Germinal center (tissue), 1 donor: ENCODE measurements around the gene TARBP2.
"Not testable (repeated sequence)": the region's sequence is repeated elsewhere in the genome, so short reads cannot be mapped to it uniquely, and the experiment has no call there.

ENCODE experiments used
- DNase-seq: peaks from one replicate; pipeline ENCODE4 v3.0.0; 2012; ENCODE audit warnings: mixed read lengths, low spot score

TARBP2 gene

DNA sequence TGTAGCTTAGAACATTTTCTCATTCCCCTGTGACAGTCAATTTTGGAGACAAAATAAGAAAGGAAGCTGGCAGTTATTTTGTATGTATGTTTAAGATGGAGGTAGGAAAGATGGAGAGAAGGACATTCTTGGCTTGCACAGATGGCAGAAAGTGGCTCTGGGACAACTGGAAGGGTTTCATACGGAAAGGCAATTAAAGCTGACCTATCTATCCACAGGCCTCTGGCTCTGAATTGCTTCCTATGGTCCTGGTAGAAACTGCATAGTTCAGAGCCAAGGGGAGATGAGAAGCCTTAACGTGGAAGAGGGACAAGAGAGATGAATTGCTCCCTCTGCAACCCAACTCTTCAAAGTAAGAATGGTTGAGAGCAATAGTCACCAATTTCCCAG lies 14.2 kb downstream of the TARBP2 start:
- no peak for DNase-seq

DNA sequence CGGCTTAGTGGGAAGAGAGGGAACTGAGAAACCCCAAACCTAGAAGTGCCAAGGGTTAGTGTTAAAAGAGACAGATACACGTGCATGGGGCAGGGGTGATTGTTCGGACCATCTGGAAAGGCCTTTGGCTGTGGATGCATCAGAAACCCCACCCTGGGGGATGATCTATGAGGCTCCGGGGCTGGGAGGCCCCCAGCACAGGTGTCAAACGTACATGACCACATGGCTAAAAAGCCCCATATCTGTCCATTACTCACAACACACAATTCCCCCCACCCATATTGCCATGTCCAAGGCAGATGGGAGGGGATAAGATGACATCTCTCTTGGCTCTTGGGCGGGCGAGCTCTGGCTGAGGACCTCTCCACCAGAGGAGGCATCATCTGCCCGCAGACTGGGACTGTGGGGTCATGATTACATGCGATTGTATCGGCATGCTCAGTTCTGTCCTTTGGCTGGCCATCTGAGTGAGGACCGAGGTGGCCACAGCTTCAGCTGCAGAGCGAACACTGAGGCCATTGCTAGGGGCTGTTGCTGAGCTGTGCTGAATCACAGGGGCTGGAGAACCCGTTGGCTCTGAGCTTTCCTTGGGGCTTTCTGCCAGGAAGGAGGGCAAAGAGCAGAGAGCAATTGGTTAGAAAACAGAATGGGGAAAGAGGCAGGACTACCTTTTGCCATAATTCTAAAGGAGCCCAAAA lies 15.8 kb downstream of the TARBP2 start:
- no peak for DNase-seq

DNA sequence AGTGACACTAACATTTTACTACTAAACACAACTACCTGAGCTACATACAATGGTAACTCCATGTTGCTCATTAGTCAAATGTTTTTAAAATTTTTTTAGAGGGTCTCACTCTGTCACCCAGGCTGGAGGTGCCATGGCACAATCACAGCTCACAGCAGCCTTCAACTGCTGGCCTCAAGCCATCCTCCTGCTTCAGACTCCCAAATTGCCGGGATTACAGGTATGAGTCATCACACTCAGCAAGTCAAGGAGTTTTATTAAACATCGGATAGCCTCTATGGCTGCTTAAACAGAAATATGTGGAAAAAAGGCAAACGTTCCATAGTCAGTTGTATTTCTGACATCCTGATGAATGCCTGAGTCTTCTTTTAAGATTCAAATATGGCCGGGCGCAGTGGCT lies 17.3 kb downstream of the TARBP2 start:
- DNase-seq, result no peak

- DNase-seq, result no peak
Measured at GRCh38 chr12:53523131-53523530, 22.0 kb downstream of the TARBP2 start.

- no peak for DNase-seq
Measured at GRCh38 chr12:53524476-53524875, 23.4 kb downstream of the TARBP2 start.

GRCh38 chr12:53530061-53530460 lies 29.0 kb downstream of the TARBP2 start:
- DNase-seq, result no peak

- DNase-seq, result no peak
Measured at GRCh38 chr12:53530920-53531319, 29.8 kb downstream of the TARBP2 start.

DNA sequence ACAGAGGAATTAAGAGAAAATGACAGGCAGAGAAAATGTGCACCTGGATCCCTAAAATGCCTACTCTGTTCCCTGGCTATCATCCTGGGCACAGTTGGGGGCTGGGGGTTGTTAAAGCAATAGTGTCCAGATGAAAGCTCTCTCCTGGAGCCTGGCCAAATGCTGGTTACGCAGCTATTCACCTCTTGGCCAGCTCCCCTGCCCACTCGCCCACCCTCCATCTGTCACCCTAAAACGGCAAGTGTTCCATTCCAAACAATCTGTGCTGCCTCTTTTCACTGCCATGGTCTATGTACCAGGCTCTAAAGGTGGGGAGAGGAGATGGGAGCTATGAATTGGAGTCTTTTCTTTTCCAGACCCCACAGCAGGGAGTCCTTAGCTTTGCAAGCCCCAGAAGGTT lies 30.9 kb downstream of the TARBP2 start:
- DNase-seq, result no peak

- DNase-seq, result no peak
Measured at GRCh38 chr12:53532524-53533445, 31.7 kb downstream of the TARBP2 start.

GRCh38 chr12:53533471-53533870 lies 32.4 kb downstream of the TARBP2 start:
- no peak for DNase-seq

GRCh38 chr12:53536962-53537361 lies 35.9 kb downstream of the TARBP2 start:
- DNase-seq, result no peak

DNA sequence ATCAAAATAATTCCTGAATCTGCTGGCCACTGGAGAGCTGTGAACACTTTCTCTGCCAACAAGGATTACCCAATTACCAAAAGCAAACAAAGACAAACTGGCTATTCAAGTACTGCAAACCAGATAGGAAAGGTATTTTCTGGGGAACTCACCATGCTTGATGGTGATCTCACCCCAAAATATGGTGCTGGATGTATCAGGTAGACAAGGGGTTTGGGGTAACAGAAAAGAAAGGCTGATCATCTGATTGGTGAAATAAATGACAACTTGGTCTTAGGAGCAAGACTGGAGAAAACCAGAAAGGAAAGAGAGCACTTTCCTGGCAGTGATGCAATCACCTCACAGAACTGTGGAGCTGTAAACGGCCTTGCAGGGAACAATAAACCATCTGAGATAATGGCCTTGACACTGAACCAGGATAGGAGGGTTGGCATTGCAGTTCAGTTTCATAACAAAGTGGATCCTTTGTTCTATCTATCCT lies 37.2 kb downstream of the TARBP2 start:
- DNase-seq, result no peak

DNA sequence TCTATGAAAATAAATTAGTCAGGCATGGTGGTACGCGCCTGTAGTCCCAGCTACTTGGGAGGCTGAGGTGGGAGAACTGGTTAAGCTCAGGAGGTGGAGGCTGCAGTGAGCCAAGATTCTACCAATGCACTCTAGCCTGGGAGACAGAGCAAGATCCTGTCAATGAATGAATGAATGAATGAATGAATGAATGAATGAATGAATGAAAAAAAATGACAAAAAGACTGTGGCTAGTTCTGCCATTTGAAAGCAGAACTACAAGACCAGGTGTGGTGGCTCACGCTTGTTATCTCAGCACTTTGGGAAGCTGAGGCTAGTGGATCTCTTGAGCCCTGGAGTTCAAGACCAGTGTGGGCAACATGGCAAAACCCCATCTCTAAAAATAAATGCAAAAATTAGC lies 38.4 kb downstream of the TARBP2 start:
- no peak for DNase-seq

DNA sequence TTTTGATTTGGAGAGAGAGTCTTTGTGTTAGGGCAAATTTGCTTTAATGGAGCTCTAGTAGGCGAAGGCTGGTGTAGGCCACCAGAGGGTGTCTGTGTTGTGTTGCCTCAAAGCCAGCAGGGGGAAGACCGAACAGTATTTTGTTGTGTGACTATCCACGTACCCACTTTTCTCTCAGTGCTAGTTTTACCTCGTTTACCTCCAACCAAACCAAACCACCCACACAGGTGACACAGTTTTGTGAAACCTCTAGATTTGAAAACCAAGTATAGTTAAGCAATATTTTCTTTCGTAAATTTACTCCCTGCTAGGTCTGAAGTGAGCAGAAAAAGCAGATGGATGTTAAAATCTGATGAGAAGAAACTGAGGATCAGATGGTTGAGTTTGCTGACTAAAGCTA lies 42.5 kb downstream of the TARBP2 start:
- peak; percentile 68 for DNase-seq

DNA sequence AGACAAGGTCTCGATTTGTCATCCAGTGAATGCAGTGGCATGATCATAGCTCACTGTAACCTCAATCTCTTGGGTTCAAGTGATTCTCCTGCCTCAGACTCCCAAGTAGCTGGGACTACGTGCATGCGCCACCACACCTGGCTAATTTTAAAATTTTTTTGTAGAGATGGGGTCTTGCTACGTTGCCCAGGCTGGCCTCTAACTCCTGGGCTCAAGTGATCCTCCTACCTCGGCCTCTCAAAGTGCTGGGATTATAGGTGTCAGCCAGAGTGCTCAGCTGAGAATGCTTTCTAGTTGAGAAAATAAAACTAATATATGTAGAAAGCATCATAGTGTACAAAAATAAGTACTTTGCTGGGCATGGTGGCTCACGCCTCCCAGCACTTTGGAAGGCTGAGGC lies 47.3 kb downstream of the TARBP2 start:
- not testable (repeated sequence) for DNase-seq

DNA sequence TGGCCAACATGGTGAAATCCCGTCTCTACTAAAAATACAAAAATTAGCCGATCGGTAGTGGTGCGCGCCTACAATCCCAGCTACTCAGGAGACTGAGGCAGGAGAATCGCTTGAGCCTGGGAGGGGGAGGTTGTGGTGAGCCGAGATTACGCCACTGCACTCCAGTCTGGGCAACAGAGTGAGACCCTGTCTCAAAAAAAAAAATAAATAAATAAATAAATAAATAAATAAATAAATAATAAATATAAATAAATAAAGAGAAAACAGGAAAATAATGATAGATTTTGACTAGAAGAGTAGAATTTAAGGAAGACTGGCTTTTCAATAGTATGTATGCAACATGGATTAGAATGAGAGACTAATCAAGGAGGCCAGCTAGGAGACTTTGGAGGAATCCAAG lies 49.0 kb downstream of the TARBP2 start:
- not testable (repeated sequence) for DNase-seq

GRCh38 chr12:53550595-53550994 lies 49.5 kb downstream of the TARBP2 start:
- no peak for DNase-seq

DNA sequence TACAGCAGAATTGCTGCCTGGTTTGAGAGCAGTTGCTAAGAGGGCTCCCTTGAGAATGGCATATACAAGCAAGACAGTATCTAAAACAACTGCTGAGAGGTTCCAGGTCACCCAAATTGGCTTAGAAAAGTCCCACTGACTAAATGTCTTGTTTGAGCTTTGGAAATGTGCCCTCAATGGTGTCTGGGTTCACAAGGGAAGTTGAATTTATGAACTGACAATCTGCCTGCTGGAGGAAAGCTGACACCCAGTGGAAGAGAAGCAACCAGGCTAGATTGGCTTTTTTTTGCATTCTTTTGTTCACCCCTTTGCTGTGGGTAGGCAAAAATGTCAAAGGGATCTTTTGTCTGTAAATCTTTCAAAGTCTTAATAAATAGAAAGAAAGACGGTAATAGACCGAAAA lies 50.8 kb downstream of the TARBP2 start:
- no peak for DNase-seq

DNA sequence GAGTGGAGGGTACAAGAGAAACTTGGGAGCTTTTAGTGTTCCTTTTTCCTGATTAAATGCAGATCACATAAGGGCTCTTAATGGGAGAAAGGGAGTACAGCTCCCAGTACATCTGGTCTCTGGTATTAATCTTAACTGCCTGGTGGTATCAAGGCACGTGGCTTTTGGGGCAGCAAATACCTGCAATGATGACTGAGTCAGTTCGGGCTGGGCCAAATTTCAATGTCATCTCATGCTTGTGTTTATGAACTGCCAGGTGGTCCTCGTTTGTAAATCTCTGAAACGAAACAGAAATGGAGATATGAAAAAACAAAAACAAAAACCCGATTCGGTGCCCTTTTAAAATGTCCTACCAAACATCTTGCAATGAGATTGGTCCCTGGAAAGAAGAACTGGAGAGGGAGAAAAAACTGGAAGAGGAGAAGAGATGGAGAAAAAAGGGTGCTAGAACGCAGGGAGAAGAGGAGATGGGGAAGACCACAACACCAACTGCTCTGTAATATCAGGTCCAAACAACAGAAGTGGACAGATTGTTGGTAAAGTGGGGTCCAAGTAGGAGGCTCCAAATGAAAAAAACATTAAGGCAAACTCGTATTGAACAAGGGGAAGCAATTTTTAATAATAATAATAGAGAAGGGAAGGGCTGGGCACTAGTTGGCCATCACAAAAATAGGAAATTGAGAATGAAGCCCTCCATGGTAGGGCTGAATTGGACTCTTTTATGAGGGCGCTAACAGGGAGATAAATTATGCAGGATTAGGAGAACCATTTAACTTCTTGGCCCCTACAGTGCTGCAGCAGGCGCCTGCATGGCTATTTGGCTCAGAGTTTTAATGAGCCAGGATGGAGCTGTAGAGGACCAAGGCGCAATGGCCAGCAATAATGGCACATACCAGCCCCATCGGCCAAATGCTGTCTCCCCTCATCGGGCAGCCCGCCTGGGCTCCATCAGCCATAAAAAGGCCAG lies 51.6 kb downstream of the TARBP2 start:
- no peak for DNase-seq
